Measurements from ENCODE around the gene PTTG1IP. TPM values are rescaled to one million over a fixed set of nuclear protein-coding genes. Genes with fewer than 3 reads are reported as not detected.
"Not testable (repeated sequence)": the region's sequence is repeated elsewhere in the genome, so short reads cannot be mapped to it uniquely, and the experiment has no call there.

The PTTG1IP gene
- polyA plus RNA-seq, 6 donors from 2014 or later, result 28.1 to 43.5 (median 36.1) TPM

- peaks cover 15 to 20% (median 17%) of the 10 kb centered on the region in 3 donors for H3K4me1 Mint-ChIP-seq
- no peaks in the 10 kb centered on the region for H3K9me3 Mint-ChIP-seq
- H3K27ac Mint-ChIP-seq, result no peak overlapping the region
- no peak overlapping the region for H3K4me3 Mint-ChIP-seq
- H3K27me3 Mint-ChIP-seq, result no peaks in the 10 kb centered on the region
- no peak for DNase-seq
- no peak for ATAC-seq (ENCODE audit: low read depth in 2 of 2)
- no peaks in the 10 kb centered on the region for H3K36me3 Mint-ChIP-seq
These were observed 15.4 kb upstream of the PTTG1IP start for GRCh38 chr21:44888581-44889550.

GRCh38 chr21:44887807-44888580 is 14.5 kb upstream of the PTTG1IP start:
- no peak overlapping the region for H3K27ac Mint-ChIP-seq
- no peaks in the 10 kb centered on the region for H3K27me3 Mint-ChIP-seq
- no peak for DNase-seq
- peaks cover 8 to 16% (median 12%) of the 10 kb centered on the region in 3 donors for H3K4me1 Mint-ChIP-seq
- no peaks in the 10 kb centered on the region for H3K36me3 Mint-ChIP-seq
- no peak for ATAC-seq (ENCODE audit: low read depth in 2 of 2)
- no peaks in the 10 kb centered on the region for H3K9me3 Mint-ChIP-seq
- H3K4me3 Mint-ChIP-seq, result no peak overlapping the region

GRCh38 chr21:44887126-44887806 is 13.8 kb upstream of the PTTG1IP start:
- ATAC-seq (ENCODE audit: low read depth in 2 of 2), result no peak
- Mint-ChIP-seq H3K27ac (no peak overlapping the region), H3K27me3 (no peaks in the 10 kb centered on the region), H3K9me3 (no peaks in the 10 kb centered on the region), H3K36me3 (no peaks in the 10 kb centered on the region), H3K4me1 (peaks cover 10 to 14% (median 11%) of the 10 kb centered on the region in 3 donors), H3K4me3 (peak overlapping the region in 1 of 8 donors; percentile 33)
- no peak for DNase-seq

- ATAC-seq (ENCODE audit: low read depth in 2 of 2) (no peak), DNase-seq (no peak)
- peak overlapping the region in 1 of 8 donors; percentile 33 for H3K4me3 Mint-ChIP-seq
- peak overlapping the region in 1 of 6 donors; percentile 37 for H3K27ac Mint-ChIP-seq
- no peaks in the 10 kb centered on the region for H3K36me3 Mint-ChIP-seq
- no peaks in the 10 kb centered on the region for H3K27me3 Mint-ChIP-seq
- peaks cover 19 to 23% (median 19%) of the 10 kb centered on the region in 3 donors for H3K4me1 Mint-ChIP-seq
- no peaks in the 10 kb centered on the region for H3K9me3 Mint-ChIP-seq
These were observed 12.9 kb upstream of the PTTG1IP start for GRCh38 chr21:44886113-44887075.

- Mint-ChIP-seq H3K4me1 (peaks cover 24 to 28% (median 27%) of the 10 kb centered on the region in 3 donors), H3K9me3 (no peaks in the 10 kb centered on the region), H3K4me3 (no peak overlapping the region), H3K27ac (no peak overlapping the region), H3K27me3 (no peaks in the 10 kb centered on the region), H3K36me3 (no peaks in the 10 kb centered on the region)
- DNase-seq (no peak), ATAC-seq (ENCODE audit: low read depth in 2 of 2) (no peak)
These were observed 12.1 kb upstream of the PTTG1IP start for GRCh38 chr21:44885615-44886014.

- H3K9me3 Mint-ChIP-seq, result no peaks in the 10 kb centered on the region
- ATAC-seq (ENCODE audit: low read depth in 2 of 2) (no peak), DNase-seq (no peak)
- H3K27me3 Mint-ChIP-seq, result no peaks in the 10 kb centered on the region
- peak overlapping the region in 2 of 6 donors; percentile 30 to 96 for H3K27ac Mint-ChIP-seq
- H3K4me3 Mint-ChIP-seq, result no peak overlapping the region
- H3K4me1 Mint-ChIP-seq, result peaks cover 28 to 39% (median 30%) of the 10 kb centered on the region in 3 donors
- no peaks in the 10 kb centered on the region for H3K36me3 Mint-ChIP-seq
These were observed 10.6 kb upstream of the PTTG1IP start for GRCh38 chr21:44884097-44884496.

GRCh38 chr21:44883250-44883649 is 9.8 kb upstream of the PTTG1IP start:
- peaks cover 34 to 47% (median 35%) of the 10 kb centered on the region in 3 donors for H3K4me1 Mint-ChIP-seq
- ATAC-seq (ENCODE audit: low read depth in 2 of 2), result no peak
- H3K36me3 Mint-ChIP-seq, result no peaks in the 10 kb centered on the region
- DNase-seq, result no peak
- no peaks in the 10 kb centered on the region for H3K9me3 Mint-ChIP-seq
- peak overlapping the region in 2 of 8 donors; percentile 9 to 39 for H3K4me3 Mint-ChIP-seq
- peak overlapping the region in 3 of 6 donors; percentile 18 to 77 (median 64) for H3K27ac Mint-ChIP-seq
- no peaks in the 10 kb centered on the region for H3K27me3 Mint-ChIP-seq

GRCh38 chr21:44881198-44881872 is 7.8 kb upstream of the PTTG1IP start:
- Mint-ChIP-seq H3K27me3 (no peaks in the 10 kb centered on the region), H3K4me3 (peak overlapping the region in 6 of 8 donors; percentile 15 to 49 (median 45)), H3K36me3 (no peaks in the 10 kb centered on the region), H3K9me3 (no peaks in the 10 kb centered on the region), H3K4me1 (peaks cover 36 to 60% (median 36%) of the 10 kb centered on the region in 3 donors), H3K27ac (peak overlapping the region; percentile 34 to 91 (median 52))
- peak; percentile 65 to 69 for ATAC-seq (ENCODE audit: low read depth in 2 of 2)
- DNase-seq, result peak; percentile 40

GRCh38 chr21:44880405-44881197 is 7.1 kb upstream of the PTTG1IP start:
- ATAC-seq (ENCODE audit: low read depth in 2 of 2), result peak; percentile 74 to 77
- H3K9me3 Mint-ChIP-seq, result no peaks in the 10 kb centered on the region
- H3K36me3 Mint-ChIP-seq, result no peaks in the 10 kb centered on the region
- H3K27me3 Mint-ChIP-seq, result no peaks in the 10 kb centered on the region
- DNase-seq, result peak; percentile 60
- H3K4me3 Mint-ChIP-seq, result peak overlapping the region in 7 of 8 donors; percentile 5 to 65 (median 32)
- H3K4me1 Mint-ChIP-seq, result peaks cover 40 to 63% (median 41%) of the 10 kb centered on the region in 3 donors
- H3K27ac Mint-ChIP-seq, result peak overlapping the region; percentile 41 to 91 (median 65)

- peak overlapping the region in 1 of 8 donors; percentile 39 for H3K4me3 Mint-ChIP-seq
- H3K27me3 Mint-ChIP-seq; DNase-seq; H3K36me3 Mint-ChIP-seq; H3K9me3 Mint-ChIP-seq; ATAC-seq (ENCODE audit: low read depth in 2 of 2); H3K27ac Mint-ChIP-seq: not testable (repeated sequence)
- peaks cover 48 to 76% (median 50%) of the 10 kb centered on the region in 3 donors for H3K4me1 Mint-ChIP-seq
These were observed 5.7 kb upstream of the PTTG1IP start for GRCh38 chr21:44879238-44879637.

All from naive B cell (primary cell).